ENCODE measurements around the gene PRR29.

PRR29 gene

GRCh38 chr17:64016974-64017373 is 18.8 kb downstream of the PRR29 start:
- no peak for DNase-seq

DNA sequence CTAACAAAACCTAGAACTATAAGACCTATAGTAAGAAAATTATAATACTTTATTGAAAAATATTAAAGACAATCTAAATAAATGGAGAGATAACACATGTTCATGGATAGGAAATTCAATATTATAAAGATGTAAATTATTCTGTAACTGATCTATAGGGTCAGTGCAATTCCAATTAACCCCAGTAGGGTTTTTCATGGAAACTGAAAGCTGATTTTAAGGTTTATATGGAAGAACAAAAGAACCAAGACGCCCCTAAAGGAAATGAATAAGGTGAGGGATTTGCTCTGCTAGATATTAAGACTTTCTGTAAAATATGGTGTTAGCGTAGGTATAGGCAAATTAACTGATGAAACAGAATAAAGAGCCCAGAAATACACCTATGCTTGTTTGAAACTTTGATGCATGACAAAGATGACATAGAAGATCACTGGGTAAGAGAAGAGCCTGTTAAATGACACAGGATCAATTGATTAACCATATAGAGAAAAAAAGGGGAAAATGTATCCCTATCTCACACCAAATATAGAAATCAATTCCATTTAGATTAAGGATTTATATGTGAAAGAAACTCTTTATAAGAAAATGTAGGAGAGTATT is 19.3 kb downstream of the PRR29 start:
- no peak for DNase-seq

DNA sequence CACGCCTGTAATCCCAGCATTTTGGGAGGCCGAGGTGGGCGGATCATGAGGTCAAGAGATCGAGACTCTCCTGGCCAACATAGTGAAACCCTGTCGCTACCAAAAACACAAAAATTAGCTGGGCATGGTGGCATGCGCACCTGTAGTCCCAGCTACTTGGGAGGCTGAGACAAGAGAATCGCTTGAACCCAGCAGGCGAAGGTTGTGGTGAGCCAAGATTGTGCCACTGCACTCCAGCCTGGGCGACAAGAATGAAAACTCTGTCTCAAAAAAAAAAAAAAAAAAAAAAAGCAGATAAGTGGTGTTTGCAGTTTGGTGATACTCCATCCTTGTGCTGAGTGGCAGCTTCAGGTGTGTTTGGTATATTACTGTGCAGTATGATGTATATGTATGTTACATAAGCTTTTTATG is 21.4 kb downstream of the PRR29 start:
- peak; percentile 25 for DNase-seq

- peak; percentile 85 for DNase-seq
Observed at GRCh38 chr17:64020056-64020766, 22.1 kb downstream of the PRR29 start, which contains the start of gene ICAM2. ICAM2 (minus strand) TSS chr17:64020633; CDS start chr17:64006691, 13,942 bp downstream.

DNA sequence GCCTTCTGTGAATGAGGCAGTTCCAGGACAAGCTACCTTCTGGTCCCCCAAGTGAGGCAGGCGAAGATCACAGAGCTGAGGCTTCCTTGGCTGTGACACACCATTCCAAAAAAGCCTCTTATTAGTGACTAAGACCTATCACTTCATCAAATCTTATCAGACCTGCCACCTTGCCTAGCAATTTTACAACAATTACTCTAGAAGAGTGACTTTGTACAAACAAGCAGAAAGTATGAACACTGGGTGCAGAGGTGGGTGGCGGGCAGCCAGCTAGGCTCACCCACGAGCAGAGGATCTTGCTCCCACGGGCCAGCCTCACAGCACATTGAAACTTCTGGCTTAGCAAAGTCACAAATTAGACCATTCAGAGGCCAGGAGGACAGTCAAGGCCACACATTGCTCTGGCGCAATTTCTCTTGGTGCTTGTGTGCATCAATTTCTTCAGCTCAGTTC is 24.5 kb downstream of the PRR29 start:
- DNase-seq = no peak

GRCh38 chr17:64024215-64024654 is 26.1 kb downstream of the PRR29 start:
- DNase-seq = no peak

GRCh38 chr17:64024781-64025731 is 26.9 kb downstream of the PRR29 start:
- peak; percentile 44 for DNase-seq

DNA sequence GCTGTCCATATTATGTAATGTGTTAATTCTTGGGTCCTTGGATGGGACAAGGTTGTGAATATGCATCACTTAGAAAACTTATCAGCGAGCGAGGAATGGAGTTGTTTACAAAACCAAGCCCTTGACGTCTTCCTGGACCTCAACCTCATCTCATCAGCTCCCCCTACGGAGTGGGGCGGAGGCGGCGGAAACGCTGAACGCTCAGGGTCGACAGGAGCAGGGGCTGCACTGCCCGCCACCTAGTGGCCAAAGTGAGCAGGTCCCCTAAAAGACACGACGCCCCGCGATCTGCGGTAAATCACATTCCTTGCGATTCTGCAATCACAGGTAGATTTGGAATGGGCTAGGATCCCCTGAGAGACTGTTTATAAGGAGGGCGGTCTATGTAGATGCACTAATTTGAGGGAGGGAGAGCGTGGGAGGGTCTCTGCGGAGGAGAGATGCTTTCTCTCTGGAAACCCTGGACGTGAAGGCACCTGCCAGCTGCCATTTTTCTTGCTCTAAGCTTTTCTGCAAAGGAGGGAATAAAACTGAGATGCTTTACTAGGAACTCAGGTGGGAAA is 27.7 kb downstream of the PRR29 start:
- DNase-seq = peak; percentile 94

DNA sequence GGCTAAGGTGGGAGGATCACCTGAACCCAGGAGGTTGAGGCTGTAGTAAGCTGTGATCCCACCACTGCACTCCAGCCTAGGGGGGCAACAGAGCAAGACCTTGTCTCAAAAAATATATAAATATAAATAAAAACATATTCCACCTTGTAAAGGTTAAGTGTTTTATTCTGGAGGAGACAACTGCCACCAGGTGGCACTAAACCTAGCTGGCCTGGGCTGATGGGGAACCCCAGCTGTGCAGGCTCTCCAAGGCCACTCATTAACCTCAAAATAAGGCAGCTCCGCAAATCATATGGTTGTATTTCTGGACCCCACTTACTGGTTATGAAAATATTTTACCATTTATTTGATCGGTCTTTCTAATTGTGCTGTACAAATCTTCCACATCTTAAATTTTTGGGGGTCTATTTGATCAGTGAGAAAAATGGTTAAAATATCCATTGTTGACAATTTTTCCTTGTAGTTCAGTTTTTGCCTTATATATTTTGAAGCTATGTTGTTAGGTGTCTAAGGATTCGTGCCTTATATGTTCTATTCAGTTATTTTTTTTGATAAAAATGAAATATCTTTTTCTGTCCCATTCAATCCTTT is 30.8 kb downstream of the PRR29 start:
- peak; percentile 73 for DNase-seq

DNA sequence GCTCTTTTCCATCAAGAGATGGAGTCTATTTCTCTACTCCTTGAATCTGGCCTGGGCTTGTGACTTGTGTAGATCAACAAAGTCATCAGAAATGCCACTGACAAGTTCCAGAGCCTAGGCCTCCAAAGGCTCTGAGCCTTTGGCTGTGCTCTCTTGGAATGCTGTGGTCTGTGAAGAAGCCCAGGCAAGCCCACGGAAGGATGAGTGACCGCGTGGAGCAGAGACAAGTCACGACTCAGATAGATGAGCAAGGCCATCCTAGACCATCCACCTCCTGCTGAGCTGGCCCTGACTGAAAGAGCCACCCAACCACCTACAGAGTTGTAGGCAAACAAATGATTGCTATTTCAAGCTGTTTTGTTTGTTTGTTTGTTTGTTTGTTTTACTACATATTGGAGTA is 33.9 kb downstream of the PRR29 start:
- no peak for DNase-seq

- DNase-seq = no peak
Observed at GRCh38 chr17:64036198-64036922, 38.2 kb downstream of the PRR29 start.

DNA sequence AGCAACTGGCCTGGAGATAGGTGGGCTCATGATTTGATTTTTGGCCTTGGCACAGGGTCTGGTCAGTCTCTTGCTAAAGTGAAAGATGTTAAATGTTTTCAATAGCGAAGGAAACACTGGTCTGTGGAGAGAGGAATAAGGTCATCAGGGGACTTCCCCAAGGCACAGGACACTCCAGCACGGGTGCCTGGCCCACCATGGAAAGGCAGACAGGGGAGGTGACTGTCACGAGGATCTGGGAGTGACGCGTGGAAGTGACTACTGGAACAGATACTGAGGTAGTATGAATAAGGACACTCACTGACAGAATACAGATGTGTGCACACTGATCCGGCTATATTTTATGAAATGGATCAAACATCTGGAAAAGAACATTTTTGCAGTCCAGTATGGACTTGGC is 39.0 kb downstream of the PRR29 start:
- DNase-seq = no peak

GRCh38 chr17:64037802-64038201 is 39.7 kb downstream of the PRR29 start:
- no peak for DNase-seq

DNA sequence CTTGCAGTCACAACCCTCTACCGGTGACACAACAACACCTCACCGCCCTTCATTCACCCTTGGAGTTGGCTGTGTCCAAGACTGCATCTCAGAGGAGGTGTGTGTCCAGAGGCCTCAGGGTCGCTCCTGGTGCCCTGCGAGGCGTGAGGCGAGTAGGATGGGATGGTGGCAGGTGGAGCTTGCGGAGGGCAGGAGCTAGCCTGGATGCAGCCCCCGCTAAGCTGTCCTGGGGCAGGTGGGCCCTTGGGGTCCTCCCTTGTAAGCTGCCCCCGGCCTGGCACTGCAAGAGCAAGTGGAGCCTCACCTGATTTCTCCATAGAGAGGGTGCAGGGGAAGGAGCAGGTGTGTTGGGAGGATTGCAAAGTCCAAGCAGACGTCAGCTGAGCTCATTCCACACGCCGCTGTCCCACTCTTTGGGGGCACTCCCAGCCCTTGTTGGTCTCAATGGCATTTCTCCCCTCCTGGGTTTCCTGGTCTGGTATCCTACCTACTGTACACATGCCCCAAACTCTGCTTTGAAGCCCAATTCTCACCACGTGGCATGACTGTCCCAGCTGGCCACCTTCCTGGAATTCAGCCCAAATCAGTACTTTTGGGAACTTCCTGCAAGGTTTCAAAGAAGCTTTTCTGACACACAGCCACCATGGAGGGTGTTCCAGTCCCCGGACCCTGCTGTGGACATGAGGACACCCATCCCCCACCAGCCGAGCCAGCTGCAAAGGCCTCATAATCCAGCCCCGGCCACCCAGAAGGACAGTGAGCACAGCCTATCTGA is 40.4 kb downstream of the PRR29 start:
- DNase-seq = no peak

DNA sequence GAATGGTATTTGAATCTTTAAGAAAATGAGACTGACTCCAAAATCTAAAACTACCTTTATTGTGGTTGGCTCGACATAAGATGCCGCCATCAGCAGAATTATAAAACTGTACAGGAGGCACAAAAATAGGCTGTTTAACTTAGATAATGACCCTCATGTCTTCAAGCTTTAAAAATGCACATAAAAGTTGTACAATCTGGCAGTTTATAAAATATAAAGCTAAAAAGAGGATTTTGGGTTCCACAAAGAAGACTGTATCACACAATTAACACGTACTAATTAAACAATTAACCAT is 40.9 kb downstream of the PRR29 start:
- DNase-seq = no peak

- DNase-seq = no peak
Observed at GRCh38 chr17:64040206-64040605, 42.1 kb downstream of the PRR29 start.

GRCh38 chr17:64041912-64042311 is 43.8 kb downstream of the PRR29 start:
- DNase-seq = no peak

DNA sequence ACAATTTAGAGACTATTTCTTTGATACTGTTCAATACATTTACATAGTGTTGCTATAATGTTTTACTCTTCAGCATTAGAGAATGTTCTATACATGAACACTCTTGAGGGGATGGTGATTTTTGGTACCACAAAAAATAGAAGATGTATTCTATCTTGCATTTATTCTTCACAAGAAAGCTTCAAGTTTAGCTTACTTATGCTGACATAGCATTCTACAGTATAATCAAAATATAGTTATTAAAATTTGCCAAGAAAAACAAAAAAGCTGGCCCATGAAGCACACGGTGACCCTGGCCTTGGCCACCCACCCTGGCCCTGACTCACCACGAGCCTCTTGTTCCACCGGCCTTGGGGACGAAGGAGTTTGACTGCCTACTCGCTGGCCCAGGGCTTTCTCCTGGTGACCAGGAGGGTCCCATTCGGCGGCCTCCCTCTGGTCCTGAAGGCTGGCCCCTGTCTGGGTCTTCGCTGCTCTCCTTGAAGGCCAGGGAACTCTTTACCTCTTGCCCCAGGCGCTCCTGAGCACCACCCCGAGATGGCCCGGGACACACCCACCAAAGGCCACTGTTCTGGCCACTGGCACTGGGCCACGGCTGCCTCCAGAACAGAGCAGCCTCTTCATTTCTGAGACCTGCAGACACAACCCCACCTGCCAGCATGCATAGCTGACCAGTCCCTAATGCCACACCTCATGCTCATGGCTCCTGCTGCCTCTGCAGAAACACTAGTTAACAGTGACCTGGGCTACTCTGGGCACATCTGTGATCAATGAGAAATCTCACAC is 44.7 kb downstream of the PRR29 start:
- no peak for DNase-seq

GRCh38 chr17:64045176-64045575 is 47.0 kb downstream of the PRR29 start:
- DNase-seq = no peak

DNA sequence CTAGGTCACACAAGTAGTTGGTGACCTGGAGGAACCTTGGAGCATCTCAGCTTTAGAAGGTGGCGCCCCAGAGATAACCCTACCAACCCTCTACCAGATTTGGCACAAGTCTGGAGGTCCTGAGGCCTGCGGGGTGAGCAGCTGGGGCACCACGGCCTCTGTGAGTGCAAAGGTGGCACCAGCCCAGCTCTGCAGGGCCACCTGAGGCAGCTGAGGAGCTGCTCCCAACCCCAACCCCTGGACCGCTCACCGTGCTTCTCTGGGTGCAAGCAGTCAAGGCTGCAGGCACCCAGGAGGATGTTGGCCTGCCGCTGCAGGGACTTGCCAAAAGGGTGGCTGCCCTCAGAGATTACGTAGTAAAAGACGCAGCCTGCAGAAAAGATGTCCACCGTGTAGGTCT is 50.7 kb downstream of the PRR29 start:
- no peak for DNase-seq

- DNase-seq = no peak
Observed at GRCh38 chr17:64051153-64051552, 53.0 kb downstream of the PRR29 start.
